Diencephalon (tissue), 1 donor: ENCODE measurements around the gene HDC. TPM values are rescaled to one million over a fixed set of nuclear protein-coding genes. Genes with fewer than 3 reads are reported as not detected.

Experiments used
- small RNA-seq: library from RNA; depleted of rRNA; stranded (forward); fragments of <200 nt; gene quantifications from one replicate; pipeline ENCODE3, GENCODE V24; 2014
- total RNA-seq: library from RNA; depleted of rRNA; stranded (reverse); fragments of >200 nt; gene quantifications from one replicate; pipeline ENCODE4 v1.2.3, GENCODE V29; 2014

HDC gene
- total RNA-seq: 22.1 TPM

GRCh38 chr15:50265620-50266019 lies at the start of gene HDC:
Gene HDC, minus strand, starts transcription at chr15:50265726. Its CDS starts 103 bp downstream, at chr15:50265623.

Small RNA genes lying within 50 kb of the gene (small RNA-seq; reads per million reads assigned to genes)
- not detected for gene RF00019

Other genes with a start within 250 kb of the HDC start
- gene ATP8B4, start 146.5 kb downstream of the HDC start, total RNA-seq: 11.1 TPM
- 6.2 TPM for gene SLC27A2, start 83.5 kb downstream of the HDC start, total RNA-seq
- gene GABPB1, start 89.5 kb upstream of the HDC start, total RNA-seq: 37.8 TPM
- 51.0 TPM for gene USP8, start 158.7 kb upstream of the HDC start, total RNA-seq